ENCODE measurements around the gene GNPTG.

GNPTG gene

GRCh38 chr16:1380195-1380594 is 28.5 kb downstream of the GNPTG start:
- Histone ChIP-seq H3K9me3 (ENCODE audit: insufficient read depth, low read depth, low read length) (no peaks in the 10 kb centered on the region), H3K4me1 (ENCODE audit: insufficient read depth, low read length) (peaks cover 6% of the 10 kb centered on the region; the same call in 1 of the 2 replicates), H3K4me3 (ENCODE audit: low read length) (peak overlapping the region; percentile 58; the same call in 1 of the 2 replicates), H3K27ac (ENCODE audit: low read length) (no peak overlapping the region), H3K36me3 (ENCODE audit: insufficient read depth, low read depth, low read length) (no peaks in the 10 kb centered on the region; the same call in 1 of the 2 replicates), H3K9ac (ENCODE audit: low read depth, low read length) (peak overlapping the region; percentile 7; the same call in 1 of the 2 replicates), H3K27me3 (ENCODE audit: insufficient read depth, low read length) (no peaks in the 10 kb centered on the region)

DNA sequence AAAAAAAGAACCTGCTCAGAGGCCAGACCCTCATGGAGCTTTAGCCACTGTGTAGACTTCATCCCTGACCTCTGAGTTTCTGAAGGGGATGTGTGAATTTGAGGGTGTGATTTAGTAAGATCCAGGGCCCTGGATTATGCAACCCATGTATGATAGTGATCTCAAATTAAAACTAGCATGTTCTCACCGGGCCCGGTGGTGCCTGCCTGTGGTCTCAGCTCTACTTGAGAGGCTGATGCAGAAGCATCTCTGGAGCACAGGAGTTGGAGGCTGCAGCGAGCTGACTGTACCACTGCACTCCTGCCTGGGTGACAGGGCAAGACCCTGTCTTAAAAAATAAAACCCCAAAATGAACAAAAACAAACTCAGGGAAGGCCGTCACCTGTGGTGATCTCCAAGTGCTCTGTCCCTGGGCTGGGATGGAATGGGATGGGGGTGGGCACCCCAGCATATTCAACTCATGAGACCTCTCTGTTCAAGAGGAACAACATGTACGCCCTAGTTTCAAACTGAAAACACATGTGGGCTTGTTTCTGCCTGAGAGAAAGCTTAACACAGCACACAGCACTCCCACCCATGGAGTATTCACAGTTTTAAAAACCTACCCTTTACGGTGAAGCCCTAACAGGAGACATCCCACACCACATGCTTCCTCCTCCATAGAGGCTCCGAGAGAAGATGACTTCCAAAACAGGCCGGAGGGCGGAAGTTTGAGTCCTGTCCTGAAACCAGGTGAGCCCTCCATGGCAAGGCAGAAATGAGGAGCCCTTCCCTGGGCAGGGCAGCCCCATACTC is 30.1 kb downstream of the GNPTG start:
- peaks cover 6% of the 10 kb centered on the region; the same call in 1 of the 2 replicates for H3K4me1 ChIP-seq (ENCODE audit: insufficient read depth, low read length)
- no peak overlapping the region for H3K27ac ChIP-seq (ENCODE audit: low read length)
- H3K27me3 ChIP-seq (ENCODE audit: insufficient read depth, low read length), result no peaks in the 10 kb centered on the region
- no peak overlapping the region for H3K4me3 ChIP-seq (ENCODE audit: low read length)
- no peaks in the 10 kb centered on the region; the same call in 1 of the 2 replicates for H3K36me3 ChIP-seq (ENCODE audit: insufficient read depth, low read depth, low read length)
- no peak overlapping the region for H3K9ac ChIP-seq (ENCODE audit: low read depth, low read length)
- no peaks in the 10 kb centered on the region for H3K9me3 ChIP-seq (ENCODE audit: insufficient read depth, low read depth, low read length)

DNA sequence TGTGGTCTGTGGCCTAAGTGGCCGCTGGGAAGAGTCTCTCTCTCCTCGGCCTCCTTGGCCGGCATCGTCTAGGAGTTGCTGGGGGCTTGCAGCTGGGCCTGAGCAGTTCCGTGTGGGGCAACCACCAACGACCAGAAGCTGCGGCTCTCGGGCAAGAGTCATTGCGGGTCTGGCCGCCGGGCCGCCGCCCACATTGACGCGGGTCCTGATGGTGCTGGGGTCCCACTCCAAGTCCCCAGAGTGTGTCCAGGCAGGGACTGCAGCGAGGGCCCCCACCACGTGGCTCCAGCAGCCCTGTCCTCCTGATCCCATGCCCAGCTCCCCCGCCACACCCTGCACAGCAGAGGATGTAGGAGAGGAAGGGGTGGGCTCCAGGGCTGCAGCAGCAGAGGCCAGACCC is 31.8 kb downstream of the GNPTG start:
- H3K9ac ChIP-seq (ENCODE audit: low read depth, low read length), result no peak overlapping the region
- H3K4me3 ChIP-seq (ENCODE audit: low read length), result no peak overlapping the region
- H3K27ac ChIP-seq (ENCODE audit: low read length), result no peak overlapping the region
- no peaks in the 10 kb centered on the region for H3K27me3 ChIP-seq (ENCODE audit: insufficient read depth, low read length)
- no peaks in the 10 kb centered on the region; the same call in 1 of the 2 replicates for H3K36me3 ChIP-seq (ENCODE audit: insufficient read depth, low read depth, low read length)
- H3K9me3 ChIP-seq (ENCODE audit: insufficient read depth, low read depth, low read length), result no peaks in the 10 kb centered on the region
- H3K4me1 ChIP-seq (ENCODE audit: insufficient read depth, low read length), result no peaks in the 10 kb centered on the region; the same call in 1 of the 2 replicates

DNA sequence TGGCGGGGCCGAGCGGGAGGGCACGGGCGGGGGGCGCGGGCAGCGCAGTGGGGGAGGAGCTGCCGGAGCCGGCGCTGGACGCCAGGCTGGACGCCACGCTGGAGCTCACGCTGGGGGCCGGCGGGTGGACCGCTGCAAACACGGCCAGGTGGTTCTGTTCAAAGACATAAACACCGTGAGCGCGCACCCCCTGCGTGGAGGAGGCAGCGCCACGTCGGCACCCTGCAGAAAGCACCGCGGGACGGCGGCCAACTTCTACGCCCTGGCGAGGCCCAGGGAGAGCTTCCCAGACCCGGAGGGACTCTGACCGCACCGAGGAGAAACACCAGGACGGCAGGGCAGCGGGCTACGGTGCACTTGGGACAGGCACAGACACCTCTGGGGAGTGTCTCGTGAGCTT is 33.5 kb downstream of the GNPTG start:
- H3K9me3 ChIP-seq (ENCODE audit: insufficient read depth, low read depth, low read length), result no peaks in the 10 kb centered on the region
- peaks cover 5% of the 10 kb centered on the region for H3K36me3 ChIP-seq (ENCODE audit: insufficient read depth, low read depth, low read length)
- H3K9ac ChIP-seq (ENCODE audit: low read depth, low read length), result no peak overlapping the region
- no peaks in the 10 kb centered on the region for H3K4me1 ChIP-seq (ENCODE audit: insufficient read depth, low read length)
- no peak overlapping the region for H3K27ac ChIP-seq (ENCODE audit: low read length)
- no peaks in the 10 kb centered on the region for H3K27me3 ChIP-seq (ENCODE audit: insufficient read depth, low read length)
- H3K4me3 ChIP-seq (ENCODE audit: low read length), result no peak overlapping the region

DNA sequence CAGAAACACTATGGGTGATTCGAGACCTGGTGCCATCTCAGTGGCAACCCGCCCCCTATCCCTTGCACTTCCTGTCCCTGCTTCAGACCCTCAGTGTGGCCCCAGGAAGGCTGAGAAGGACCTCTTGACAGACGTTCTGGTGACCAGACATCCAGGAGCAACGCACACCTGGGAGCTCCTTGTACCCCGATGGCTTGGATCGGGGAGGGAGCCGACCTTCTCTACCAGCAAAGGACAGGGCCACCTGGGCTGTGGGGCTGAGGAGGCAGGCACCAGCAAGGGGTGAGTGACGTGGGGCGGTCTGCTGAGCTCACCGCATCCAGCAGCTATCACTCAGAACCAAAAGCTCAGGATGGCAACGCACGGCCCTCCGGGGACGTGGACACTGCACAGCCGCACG is 35.6 kb downstream of the GNPTG start:
- no peaks in the 10 kb centered on the region for H3K9me3 ChIP-seq (ENCODE audit: insufficient read depth, low read depth, low read length)
- H3K27me3 ChIP-seq (ENCODE audit: insufficient read depth, low read length), result no peaks in the 10 kb centered on the region
- H3K36me3 ChIP-seq (ENCODE audit: insufficient read depth, low read depth, low read length), result peaks cover 12% of the 10 kb centered on the region
- H3K4me1 ChIP-seq (ENCODE audit: insufficient read depth, low read length), result no peaks in the 10 kb centered on the region
- no peak overlapping the region for H3K27ac ChIP-seq (ENCODE audit: low read length)
- H3K9ac ChIP-seq (ENCODE audit: low read depth, low read length), result no peak overlapping the region
- no peak overlapping the region for H3K4me3 ChIP-seq (ENCODE audit: low read length)

DNA sequence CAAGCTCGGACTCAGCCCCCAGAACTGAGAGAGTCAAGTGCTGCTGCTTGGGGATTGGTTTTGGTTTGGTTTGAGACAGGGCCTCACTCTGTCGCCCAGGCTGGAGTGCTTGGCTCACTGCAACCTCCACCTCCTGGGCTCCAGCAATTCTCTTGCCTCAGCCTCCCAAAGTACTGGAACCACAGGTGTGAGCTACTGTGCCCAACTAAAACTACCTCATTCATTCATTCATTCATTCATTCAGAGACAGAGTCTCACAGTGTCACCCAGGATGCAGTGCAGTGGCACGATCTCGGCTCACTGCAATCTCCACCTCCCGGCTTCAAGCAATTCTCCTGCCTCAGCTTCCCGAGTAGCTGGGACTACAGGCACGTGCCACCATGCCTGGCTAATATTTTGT is 38.0 kb downstream of the GNPTG start:
- no peaks in the 10 kb centered on the region for H3K27me3 ChIP-seq (ENCODE audit: insufficient read depth, low read length)

GRCh38 chr16:1390239-1390779 is 38.6 kb downstream of the GNPTG start:
- Histone ChIP-seq H3K27me3 (ENCODE audit: insufficient read depth, low read length) (no peaks in the 10 kb centered on the region), H3K4me1 (ENCODE audit: insufficient read depth, low read length) (no peaks in the 10 kb centered on the region), H3K36me3 (ENCODE audit: insufficient read depth, low read depth, low read length) (peaks cover 19% of the 10 kb centered on the region), H3K4me3 (ENCODE audit: low read length) (no peak overlapping the region), H3K9ac (ENCODE audit: low read depth, low read length) (no peak overlapping the region), H3K9me3 (ENCODE audit: insufficient read depth, low read depth, low read length) (no peaks in the 10 kb centered on the region), H3K27ac (ENCODE audit: low read length) (no peak overlapping the region)

More for the DNA sequence above, 38.0 kb downstream of the GNPTG start:
- Histone ChIP-seq H3K9ac (ENCODE audit: low read depth, low read length) (no peak overlapping the region), H3K9me3 (ENCODE audit: insufficient read depth, low read depth, low read length) (no peaks in the 10 kb centered on the region), H3K36me3 (ENCODE audit: insufficient read depth, low read depth, low read length) (peaks cover 19% of the 10 kb centered on the region), H3K4me1 (ENCODE audit: insufficient read depth, low read length) (no peaks in the 10 kb centered on the region), H3K27ac (ENCODE audit: low read length) (no peak overlapping the region), H3K4me3 (ENCODE audit: low read length) (no peak overlapping the region)

DNA sequence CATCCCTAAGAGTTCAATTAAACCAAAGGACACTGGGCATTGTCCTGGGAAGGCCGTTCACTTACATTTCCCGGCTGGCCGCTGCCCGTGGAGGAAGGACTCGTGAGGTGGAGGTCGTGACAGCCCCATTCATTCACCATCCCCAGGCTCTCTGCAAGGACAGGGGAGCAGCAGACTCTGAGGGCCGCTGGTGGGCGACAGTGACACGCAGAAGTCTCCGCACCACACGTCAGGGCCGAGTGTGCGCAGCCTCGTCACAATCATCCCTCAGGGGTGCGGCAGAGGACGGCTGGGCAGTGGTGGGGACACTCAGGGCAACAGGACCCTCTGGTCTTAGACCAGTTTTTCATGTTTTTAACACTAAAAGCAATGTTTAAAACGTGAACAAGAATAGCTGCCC is 41.1 kb downstream of the GNPTG start:
- Histone ChIP-seq H3K9me3 (ENCODE audit: insufficient read depth, low read depth, low read length) (no peaks in the 10 kb centered on the region), H3K27ac (ENCODE audit: low read length) (no peak overlapping the region), H3K4me1 (ENCODE audit: insufficient read depth, low read length) (no peaks in the 10 kb centered on the region), H3K9ac (ENCODE audit: low read depth, low read length) (no peak overlapping the region), H3K4me3 (ENCODE audit: low read length) (no peak overlapping the region), H3K27me3 (ENCODE audit: insufficient read depth, low read length) (no peaks in the 10 kb centered on the region), H3K36me3 (ENCODE audit: insufficient read depth, low read depth, low read length) (peaks cover 19% of the 10 kb centered on the region)

GRCh38 chr16:1393613-1394176 is 42.0 kb downstream of the GNPTG start:
- H3K27me3 ChIP-seq (ENCODE audit: insufficient read depth, low read length), result no peaks in the 10 kb centered on the region
- no peaks in the 10 kb centered on the region for H3K4me1 ChIP-seq (ENCODE audit: insufficient read depth, low read length)
- H3K9ac ChIP-seq (ENCODE audit: low read depth, low read length), result no peak overlapping the region
- H3K4me3 ChIP-seq (ENCODE audit: low read length), result no peak overlapping the region
- peaks cover 19% of the 10 kb centered on the region for H3K36me3 ChIP-seq (ENCODE audit: insufficient read depth, low read depth, low read length)
- H3K9me3 ChIP-seq (ENCODE audit: insufficient read depth, low read depth, low read length), result no peaks in the 10 kb centered on the region
- no peak overlapping the region for H3K27ac ChIP-seq (ENCODE audit: low read length)

DNA sequence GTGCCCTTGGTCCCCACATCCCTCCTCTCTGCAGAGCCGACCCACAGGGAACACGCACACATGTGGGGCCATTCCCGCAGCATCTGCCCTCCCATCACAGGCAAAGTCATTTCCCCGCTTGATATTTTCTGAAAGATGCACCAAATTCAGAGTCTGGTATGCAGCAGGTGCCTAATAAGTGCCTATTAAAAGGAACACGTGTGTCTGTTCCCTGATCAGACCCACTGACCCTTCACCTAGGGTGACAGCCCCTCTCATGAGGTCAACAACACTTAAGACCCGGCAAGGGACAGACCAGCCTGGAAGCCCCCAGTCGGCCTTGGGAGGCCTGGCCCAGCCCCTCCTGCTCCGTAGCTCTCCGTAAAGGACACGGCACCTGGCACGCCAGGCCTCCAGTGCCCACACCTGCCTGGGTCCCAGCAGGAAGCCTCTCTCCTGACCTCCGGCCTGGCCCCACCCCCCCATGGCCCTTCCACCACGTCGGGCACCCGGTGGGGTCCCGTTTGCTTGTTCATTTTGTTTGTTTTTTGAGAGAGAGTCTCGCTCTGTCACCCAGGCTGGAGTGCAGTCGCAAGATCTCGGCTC is 42.7 kb downstream of the GNPTG start:
- Histone ChIP-seq H3K27ac (ENCODE audit: low read length) (no peak overlapping the region), H3K36me3 (ENCODE audit: insufficient read depth, low read depth, low read length) (peaks cover 19% of the 10 kb centered on the region), H3K4me3 (ENCODE audit: low read length) (no peak overlapping the region)

GRCh38 chr16:1395444-1396031 is 43.8 kb downstream of the GNPTG start:
- Histone ChIP-seq H3K4me1 (ENCODE audit: insufficient read depth, low read length) (no peaks in the 10 kb centered on the region), H3K27me3 (ENCODE audit: insufficient read depth, low read length) (no peaks in the 10 kb centered on the region), H3K9me3 (ENCODE audit: insufficient read depth, low read depth, low read length) (no peaks in the 10 kb centered on the region), H3K4me3 (ENCODE audit: low read length) (no peak overlapping the region), H3K9ac (ENCODE audit: low read depth, low read length) (no peak overlapping the region), H3K36me3 (ENCODE audit: insufficient read depth, low read depth, low read length) (0 out of 2 replicates have a peak, but pooled peaks cover 12% of the 10 kb centered on the region), H3K27ac (ENCODE audit: low read length) (no peak overlapping the region)

More for the DNA sequence above, 42.7 kb downstream of the GNPTG start:
- Histone ChIP-seq H3K27me3 (ENCODE audit: insufficient read depth, low read length) (no peaks in the 10 kb centered on the region), H3K9me3 (ENCODE audit: insufficient read depth, low read depth, low read length) (no peaks in the 10 kb centered on the region), H3K9ac (ENCODE audit: low read depth, low read length) (no peak overlapping the region), H3K4me1 (ENCODE audit: insufficient read depth, low read length) (no peaks in the 10 kb centered on the region)

Data from iPS-20b (cell line).